NCI-H2107 treated with DMSO at 0.1 percent for 48 hours (cell line): ENCODE results near the gene DHRS3.

Experiments
- DNase-seq: peaks from one replicate; lab custom pipeline; 2025; ENCODE audit not compliant: unreplicated experiment; lab: John Stamatoyannopoulos, UW

DHRS3 gene

GRCh38 chr1:12518931-12519692 is 98.9 kb downstream of the DHRS3 start:
- DNase-seq: no peak
